Activated effector memory CD4-positive, alpha-beta T cell treated with anti-CD3 and anti-CD28 coated beads, Interleukin-2, amount 50 U/mL, for 16 hours (primary cell): ENCODE data around the gene PAXIP1.
"Not testable (repeated sequence)": the region's sequence is repeated elsewhere in the genome, so short reads cannot be mapped to it uniquely, and the experiment has no call there.

ENCODE experiments used
- DNase-seq: peaks from one replicate; pipeline ENCODE4 v3.0.0-alpha.2; 2020

PAXIP1 gene, protein sequence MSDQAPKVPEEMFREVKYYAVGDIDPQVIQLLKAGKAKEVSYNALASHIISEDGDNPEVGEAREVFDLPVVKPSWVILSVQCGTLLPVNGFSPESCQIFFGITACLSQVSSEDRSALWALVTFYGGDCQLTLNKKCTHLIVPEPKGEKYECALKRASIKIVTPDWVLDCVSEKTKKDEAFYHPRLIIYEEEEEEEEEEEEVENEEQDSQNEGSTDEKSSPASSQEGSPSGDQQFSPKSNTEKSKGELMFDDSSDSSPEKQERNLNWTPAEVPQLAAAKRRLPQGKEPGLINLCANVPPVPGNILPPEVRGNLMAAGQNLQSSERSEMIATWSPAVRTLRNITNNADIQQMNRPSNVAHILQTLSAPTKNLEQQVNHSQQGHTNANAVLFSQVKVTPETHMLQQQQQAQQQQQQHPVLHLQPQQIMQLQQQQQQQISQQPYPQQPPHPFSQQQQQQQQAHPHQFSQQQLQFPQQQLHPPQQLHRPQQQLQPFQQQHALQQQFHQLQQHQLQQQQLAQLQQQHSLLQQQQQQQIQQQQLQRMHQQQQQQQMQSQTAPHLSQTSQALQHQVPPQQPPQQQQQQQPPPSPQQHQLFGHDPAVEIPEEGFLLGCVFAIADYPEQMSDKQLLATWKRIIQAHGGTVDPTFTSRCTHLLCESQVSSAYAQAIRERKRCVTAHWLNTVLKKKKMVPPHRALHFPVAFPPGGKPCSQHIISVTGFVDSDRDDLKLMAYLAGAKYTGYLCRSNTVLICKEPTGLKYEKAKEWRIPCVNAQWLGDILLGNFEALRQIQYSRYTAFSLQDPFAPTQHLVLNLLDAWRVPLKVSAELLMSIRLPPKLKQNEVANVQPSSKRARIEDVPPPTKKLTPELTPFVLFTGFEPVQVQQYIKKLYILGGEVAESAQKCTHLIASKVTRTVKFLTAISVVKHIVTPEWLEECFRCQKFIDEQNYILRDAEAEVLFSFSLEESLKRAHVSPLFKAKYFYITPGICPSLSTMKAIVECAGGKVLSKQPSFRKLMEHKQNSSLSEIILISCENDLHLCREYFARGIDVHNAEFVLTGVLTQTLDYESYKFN

DNA sequence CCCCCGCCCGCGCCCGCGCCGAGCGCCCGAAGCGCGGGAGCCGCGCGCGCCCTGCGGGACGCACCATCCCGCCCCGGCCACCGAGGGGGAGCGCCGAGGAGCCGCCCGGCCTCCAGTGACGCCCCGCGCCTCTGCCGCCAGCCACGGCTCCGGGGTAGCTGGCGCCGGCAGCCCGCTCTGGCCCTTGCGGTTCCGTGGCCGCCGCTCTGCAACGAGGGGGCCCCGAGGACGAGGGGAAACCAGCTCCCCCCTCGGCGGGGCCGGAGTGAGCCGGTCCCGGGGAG, at the start of gene PAXIP1:
Gene PAXIP1, minus strand, starts transcription at position 33 of the 284 bp plus-strand sequence. CDS start 195 bp downstream, outside the sequence.
- DNase-seq: no peak

DNA sequence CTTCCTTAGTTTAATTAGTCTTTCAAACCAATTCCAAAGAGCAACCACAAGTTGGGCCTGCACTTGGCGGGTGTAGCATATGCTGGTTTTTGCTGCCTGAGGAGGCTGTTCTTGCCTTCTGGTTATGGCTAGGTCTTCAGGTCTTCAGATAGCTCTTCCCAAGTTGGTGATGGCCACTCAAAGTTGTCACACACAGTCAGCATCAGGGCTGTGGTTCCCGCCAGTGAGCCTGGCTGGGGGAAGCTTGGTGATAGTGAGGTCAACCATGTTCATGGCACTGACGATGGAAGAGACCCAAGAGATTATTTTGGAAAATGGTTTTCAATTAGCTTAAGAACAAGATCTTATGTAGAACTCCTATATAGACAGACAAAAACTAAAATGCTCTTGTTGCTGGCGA, 48.4 kb upstream of the PAXIP1 start:
- no peak for DNase-seq

DNA sequence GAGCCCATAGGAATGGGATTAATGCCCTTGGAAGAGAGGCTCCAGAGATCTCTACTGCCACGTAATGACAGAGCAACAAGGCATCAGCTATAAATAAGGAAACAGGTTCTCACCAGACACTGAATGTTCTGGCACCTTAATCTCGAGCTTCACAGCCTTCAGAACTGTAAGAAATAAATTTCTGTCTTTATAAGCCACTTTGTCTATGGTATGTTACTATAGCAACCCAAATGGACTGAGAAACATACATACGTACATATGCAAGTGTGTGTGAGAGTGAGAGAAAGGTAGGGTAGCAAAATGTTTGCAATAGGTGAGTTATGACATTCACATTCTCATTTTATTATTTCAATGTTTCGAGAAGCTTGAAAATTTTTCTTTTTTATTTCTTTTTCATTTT, 45.1 kb upstream of the PAXIP1 start:
- DNase-seq: no peak

DNA sequence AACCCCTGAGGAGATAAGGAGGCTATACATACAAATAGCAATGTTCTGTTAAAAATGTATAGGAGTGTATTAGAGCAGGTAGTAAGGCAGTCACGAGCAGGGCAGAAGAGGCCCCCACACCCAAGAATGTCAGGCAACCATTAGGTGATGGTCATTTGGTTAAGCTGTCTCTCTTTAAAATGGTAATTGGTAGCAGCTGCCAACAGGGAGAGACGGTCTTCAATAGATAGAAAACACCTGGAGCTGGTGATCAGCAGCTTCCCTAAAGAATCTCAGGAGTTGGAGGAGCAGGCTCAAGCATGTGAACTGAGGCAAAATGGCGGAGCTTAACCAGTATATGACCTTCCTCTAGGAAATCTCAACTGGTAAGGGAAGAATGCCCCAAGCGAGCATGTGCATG, 40.8 kb upstream of the PAXIP1 start:
- DNase-seq: no peak

DNA sequence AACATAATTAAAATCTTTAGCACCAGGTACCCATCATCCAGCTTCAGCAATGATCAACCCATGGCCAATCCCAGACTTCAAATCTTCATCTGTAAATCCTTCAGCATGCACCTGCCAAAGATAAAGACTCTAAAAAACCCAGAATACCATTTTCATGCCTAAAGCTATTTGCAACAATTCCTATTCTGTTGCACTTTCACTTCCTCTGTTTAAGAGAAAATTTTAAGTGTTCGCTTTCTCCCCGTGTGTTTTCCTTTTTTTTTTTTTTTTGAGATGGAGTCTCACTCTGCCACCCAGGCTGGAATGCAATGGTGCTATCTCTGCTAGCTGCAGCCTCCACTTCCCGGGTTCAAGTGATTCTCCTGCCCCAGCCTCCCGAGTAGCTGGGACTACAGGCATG, 35.4 kb upstream of the PAXIP1 start:
- DNase-seq: no peak

DNA sequence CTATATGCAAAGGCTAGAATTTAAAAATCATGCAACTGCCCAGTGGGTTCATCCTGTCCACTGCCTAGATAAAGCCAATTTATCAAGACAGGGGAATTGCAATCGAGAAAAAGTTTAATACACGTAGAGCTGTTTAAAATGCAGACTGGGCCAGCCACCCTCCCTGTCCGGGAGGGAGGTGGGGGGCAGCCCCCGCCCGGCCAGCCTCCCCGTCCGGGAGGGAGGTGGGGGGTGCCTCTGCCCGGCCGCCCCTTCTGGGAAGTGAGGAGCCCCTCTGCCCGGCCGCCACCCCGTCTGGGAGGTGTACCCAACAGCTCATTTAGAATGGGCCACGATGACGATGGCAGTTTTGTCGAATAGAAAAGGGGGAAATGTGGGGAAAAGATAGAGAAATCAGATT, 31.6 kb upstream of the PAXIP1 start:
- not testable (repeated sequence) for DNase-seq

DNA sequence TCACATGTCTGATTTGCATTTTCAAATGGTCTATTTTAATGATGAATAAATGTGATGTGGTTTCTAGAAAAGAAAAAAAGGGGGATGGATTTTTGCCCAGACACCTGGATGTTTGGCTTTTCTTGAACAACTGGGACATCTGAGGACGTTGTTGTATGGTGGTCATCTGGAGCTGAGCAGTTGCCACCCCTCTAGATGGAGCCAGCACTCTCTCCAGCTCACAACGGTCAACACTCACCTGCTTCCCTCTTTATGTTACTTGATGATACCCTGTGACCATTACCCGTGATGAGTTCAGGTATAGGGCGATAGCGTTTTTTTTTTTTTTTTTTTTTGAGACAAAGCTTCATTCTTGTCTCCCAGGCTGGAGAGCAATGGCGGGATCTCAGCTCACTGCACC, 30.1 kb upstream of the PAXIP1 start:
- no peak for DNase-seq

DNA sequence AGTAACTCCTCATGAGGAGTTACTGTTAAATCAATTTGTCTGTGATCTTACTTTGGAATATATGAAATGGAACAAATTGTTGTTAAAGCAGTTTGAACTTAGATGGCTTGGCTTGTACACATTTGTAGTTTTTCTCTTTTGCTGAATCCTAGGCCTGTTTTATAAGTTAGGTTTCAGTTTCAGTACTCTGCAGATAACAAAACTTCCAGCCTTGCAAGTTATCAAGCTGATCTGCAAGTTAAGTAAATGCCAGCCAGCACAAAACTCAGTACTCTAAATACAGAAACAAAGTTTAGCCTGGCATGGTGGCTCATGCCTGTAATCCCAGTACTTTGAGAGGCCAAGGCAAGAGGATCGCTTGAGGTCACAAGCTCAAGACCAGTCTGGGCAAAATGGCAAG, 25.0 kb upstream of the PAXIP1 start:
- no peak for DNase-seq

DNA sequence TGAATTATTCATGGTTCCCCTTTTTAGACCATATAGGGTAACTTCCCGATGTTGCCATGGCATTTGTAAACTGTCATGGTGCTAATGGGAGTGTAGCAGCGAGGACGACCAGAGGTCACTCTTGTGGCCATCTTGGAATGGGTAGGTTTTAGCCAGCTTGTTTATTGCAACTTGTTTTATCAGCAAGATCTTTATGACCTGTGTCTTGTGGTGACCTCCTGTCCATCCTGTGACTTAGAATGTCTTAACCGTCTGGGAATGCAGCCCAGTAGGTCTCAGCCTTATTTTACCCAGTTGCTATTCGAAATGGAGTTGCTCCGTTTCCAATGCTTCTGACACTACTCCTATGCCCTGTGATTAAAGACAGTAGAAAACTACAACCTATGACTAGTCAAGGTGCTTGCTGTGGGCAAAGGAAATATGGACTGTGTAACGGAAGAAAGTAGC, 18.8 kb upstream of the PAXIP1 start:
- DNase-seq: no peak

DNA sequence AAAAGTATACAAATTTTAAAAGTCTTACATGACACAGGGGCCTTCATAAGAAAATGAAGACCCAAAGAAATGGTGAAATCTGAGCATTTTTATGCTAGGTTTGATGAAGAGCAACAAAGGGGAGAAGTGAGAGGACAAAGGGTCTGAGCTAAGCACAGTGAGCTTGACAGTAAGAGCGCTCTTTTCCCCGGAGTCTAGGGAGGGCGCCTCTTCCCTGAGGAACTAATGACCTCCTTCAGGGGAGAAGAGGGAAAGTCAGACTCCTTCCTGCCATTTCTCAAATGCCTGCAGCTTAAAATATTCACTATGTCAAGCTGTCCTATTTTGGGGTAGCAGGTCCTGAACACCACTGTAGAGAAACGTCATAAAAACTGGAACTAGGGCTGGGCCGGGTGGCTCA, 18.1 kb upstream of the PAXIP1 start:
- no peak for DNase-seq

DNA sequence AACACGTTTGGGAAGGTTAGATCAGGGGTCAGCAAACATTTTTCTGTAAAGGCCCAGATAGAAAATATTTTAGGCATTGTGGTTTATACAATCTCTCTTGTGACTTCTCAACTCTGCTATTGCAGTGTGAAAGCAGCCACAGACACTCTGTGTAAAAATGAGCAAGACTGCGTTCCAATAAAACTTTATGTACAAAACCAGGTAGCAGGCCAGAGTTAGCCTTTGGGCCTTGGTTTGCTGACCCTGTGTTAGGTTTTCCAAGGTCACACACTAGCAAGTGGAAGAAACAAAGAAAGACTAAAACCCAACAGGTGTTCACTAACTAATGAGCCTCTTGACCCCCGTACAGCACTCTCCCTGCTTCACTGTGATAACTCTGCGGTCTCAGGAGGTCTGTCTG, 14.9 kb upstream of the PAXIP1 start:
- no peak for DNase-seq

DNA sequence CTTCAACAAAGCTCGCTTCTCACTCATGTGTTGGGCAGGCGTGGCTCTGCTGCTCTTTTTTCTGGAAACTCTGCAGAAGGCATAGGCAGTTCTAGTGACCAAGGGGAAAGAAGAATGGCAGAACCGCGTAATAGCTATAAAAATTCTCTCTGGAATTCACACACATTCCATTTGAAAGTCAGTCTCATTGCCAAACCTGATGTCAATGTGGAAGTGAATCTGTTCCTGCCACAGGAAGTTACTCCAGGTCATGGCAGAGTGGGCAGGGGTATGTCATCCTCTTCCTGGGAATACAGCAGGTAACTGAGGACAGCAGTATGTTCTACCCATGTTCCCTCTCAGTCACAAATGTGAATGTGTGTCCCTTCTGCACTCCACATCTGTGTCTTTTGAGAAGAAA, 8.2 kb upstream of the PAXIP1 start:
- no peak for DNase-seq

DNA sequence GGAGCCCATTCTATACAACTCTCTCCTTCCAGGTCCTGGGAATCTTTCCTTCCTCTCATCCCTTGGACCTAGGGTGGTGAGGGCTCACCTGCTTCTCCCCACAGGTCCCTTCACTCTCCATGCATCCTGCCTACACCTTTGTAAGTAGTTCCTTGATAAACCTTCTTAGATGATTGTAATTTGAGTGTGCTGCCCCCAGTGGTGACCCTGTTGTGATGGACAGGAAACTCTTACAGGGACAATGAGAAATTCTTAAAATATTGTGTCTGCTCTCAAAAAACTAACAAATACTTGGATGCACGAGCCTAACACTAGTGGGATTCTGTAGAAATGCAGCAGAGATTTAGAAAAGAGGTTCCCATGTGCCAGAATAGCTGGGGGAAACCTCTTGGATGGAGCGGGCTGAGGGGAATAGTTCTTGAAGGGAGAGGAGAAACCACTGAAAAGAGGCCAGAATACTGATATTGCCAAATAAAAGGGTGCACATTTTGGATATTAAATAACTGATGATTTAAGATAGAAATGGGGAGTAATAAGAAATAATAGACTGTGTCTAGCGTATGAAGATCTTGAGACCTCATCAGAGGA, 6.7 kb upstream of the PAXIP1 start:
- peak; percentile 71 for DNase-seq

DNA sequence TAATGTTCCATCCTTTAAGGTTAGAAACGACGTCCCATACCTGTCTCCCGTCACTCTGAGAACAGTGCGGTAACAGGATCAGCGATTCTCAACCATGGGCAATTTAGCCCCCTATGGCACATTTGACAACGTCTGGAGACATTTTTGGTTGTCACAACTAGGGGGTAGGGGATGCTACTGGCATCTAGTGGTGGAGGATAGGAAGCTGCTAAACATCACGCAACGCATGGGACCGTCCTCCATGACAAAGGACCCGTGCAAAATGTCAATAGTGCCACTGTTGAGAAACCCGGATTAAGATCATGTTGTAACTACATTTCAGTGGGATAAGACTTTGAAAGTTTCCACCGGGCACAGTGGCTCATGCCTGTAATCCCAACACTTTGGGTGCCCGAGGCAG, 5.0 kb upstream of the PAXIP1 start:
- no peak for DNase-seq

DNA sequence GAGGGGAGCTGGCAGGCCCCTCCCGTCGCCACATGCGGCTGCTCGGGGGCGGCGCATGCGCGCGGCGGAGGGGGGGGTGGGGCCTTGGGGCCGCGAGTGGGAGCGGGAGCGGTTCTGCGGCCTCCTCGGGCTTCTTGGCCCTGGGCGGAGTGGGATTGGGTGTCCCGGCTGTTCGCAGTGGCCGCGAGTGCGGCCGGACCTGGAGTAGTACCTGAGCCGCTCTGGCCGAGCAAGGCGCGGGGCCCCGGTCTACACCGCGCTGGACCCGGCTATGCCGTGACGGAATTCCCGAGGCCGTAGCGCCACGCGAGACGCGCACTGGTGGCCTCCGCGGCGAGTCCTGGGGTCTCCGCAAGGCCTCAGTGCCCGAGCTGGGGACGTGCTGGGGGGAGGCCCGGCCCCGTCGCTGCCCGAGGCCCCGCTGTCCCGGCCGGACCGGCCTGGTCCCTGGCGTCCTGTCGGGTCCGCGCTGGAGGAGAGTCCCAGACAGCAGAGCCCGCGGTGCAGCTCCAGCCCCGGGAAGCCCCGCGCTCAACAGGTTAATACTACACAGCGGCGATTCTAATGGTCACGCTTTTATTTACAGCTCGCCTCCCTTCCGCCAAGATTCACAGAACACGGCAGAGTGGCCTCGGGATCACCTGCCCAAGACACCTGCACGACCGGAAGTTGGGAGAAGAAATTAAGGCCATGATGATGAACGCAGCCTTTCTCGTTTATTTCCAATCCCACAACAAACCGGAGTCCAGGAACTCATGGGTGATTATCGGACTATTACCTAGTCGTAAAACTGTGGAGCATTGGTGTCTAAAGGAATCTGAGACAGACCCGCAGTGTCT, 671 bp upstream of the PAXIP1 start:
- peak; percentile 94 for DNase-seq

DNA sequence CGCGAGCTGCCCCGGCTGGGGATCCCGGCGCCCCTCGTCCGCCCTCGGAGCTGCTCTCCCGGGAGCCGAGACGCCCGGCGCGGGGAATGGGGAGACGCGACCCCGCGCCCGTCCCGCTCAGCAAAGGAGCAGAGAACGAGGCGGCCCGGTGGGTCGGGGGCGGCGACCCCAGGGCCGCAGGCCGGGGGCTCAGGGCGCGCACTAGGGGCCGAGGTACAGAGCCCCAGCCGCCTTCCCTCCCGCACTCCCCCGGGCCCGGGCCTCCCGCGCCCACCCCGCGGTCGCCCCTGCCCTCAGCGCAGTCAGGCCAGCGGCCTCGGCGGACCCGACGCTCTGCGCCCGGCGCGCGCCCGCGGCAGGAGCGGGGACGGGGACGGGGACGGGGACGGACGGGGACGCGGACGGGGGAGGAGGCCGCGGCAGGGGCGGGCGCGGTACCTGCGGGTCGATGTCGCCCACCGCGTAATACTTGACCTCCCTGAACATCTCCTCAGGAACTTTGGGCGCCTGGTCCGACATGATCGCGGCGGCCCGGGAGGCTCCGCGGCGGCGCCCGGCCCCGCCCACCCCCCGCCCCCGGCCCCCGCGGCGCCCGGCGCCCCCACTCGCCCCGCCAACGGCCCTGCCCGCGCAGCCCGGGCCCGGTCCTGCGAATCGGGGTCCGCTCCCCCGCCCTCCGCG, 373 bp downstream of the PAXIP1 start:
- peak; percentile 88 for DNase-seq

DNA sequence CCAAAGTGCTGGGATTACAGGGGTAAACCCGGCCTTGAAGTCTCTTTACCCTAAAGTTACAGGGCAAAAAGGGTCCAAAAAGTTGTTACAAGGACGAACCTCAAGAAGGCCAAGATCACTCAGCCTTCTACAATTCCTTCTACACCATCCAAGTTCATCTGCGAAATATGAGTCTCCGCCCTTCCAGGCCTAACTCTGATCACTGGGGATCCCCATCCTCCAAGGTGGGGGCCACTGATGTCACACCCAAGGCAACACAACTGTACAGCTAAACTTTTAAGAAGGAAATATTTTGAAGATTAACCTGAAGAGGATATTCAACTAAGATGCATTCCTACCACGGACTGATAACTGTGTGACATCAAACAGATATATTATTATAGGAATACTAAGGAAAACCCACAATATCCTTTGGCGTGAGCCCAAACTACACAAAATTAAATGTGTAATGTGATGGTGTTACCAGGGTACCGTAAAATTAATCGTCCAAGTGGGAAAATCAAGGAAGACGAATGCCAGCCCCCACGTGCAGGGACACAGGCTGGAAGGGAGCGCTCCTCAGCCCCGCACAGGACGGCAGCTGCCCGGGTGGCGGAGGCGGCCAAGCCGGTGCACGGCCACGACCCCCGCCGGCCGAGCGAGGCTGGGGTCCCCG, 1.0 kb downstream of the PAXIP1 start:
- no peak for DNase-seq

DNA sequence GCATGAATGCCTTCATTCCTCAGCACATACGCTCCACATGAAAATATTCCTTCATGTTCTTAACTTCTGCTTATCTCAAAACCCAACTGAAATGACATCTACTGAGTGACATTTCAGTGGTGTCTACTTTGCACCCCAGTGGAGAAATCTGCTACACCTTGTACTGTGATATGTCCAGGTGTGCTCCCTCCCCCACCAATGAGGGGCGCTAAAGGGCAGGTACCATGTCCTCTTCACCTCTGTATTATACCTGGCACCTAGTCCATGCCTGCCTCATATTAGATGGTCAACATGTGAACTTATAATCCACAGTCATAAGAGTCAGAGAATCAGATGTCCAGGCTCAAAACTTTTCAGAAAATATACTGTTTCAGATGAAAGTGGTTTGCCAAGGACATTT, 2.1 kb downstream of the PAXIP1 start:
- no peak for DNase-seq

DNA sequence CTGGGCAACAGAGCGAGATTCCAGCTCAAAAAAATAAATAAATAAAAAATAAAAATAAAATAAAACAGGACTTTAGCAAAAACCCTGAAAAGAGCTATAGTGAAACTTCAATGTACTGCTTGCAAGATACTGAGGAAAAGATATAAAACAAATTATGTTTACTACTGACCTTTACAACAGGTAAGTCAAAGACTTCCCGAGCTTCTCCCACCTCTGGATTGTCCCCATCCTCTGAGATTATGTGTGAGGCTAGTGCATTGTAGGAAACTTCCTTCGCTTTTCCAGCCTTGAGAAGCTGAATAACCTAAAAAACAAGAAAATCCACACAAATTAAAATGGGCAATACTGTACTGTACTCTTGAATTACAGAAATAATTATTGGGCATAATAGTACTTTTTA, 4.4 kb downstream of the PAXIP1 start:
- no peak for DNase-seq

DNA sequence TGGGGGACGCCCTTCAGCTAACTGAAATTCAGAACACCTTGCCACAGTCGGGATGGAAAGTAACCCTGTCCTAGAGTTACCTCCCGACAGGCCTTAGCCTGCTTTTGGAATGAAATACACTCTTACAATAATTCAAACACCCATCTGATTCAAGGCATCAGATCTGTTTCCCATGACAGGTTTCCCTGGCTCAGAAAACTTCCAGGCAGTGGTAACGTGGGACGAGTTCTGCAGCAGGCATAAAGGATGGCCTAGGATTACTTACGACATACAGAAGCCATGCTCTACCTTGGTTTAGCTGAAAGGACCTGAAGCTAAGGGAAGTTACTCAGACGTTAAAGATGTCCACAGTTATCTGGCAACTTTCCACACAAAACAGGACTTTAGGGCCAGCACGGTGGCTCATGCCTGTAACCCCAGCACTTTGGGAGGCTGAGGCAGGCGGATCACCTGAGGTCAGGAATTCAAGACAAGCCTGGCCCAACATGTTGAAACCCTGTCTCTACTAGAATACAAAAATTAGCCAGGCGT, 5.0 kb downstream of the PAXIP1 start:
- DNase-seq: no peak

DNA sequence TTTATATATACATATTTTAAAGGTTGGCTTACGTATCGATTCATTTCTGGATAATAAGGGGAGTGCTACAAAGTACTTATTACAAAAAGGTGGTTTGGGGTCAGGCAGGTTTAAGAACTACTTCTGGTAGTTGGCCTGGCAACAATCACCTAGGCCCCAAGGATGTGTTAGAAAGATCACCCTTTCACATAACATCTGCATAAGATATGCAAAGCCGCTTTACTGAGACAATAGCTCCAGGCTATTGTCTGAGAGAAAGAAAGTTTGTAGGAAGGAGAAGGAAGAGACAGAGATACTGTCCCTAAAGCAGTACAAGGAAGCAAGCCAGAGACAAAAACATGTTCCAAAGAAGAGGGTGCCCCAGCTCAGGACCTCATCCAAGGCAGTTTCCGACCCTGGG, 6.2 kb downstream of the PAXIP1 start:
- DNase-seq: no peak
